Stimulated activated naive CD8-positive, alpha-beta T cell treated with anti-CD3 and anti-CD28 coated beads, Interleukin-15, Interleukin-2, amounts not matched to agents 100 U/mL and 50 U/mL, for 24 hours (primary cell): ENCODE results near the gene BUB1B.
"Not testable (repeated sequence)": the region's sequence is repeated elsewhere in the genome, so short reads cannot be mapped to it uniquely, and the experiment has no call there.

ENCODE experiments used
- ATAC-seq: fragments of 150-1000 bp; cut with Tn5 transposase; one replicate; pipeline ENCODE4 v1.10.0; 2021
- DNase-seq: peaks from one replicate; pipeline ENCODE4 v3.0.0; 2021

BUB1B gene, protein sequence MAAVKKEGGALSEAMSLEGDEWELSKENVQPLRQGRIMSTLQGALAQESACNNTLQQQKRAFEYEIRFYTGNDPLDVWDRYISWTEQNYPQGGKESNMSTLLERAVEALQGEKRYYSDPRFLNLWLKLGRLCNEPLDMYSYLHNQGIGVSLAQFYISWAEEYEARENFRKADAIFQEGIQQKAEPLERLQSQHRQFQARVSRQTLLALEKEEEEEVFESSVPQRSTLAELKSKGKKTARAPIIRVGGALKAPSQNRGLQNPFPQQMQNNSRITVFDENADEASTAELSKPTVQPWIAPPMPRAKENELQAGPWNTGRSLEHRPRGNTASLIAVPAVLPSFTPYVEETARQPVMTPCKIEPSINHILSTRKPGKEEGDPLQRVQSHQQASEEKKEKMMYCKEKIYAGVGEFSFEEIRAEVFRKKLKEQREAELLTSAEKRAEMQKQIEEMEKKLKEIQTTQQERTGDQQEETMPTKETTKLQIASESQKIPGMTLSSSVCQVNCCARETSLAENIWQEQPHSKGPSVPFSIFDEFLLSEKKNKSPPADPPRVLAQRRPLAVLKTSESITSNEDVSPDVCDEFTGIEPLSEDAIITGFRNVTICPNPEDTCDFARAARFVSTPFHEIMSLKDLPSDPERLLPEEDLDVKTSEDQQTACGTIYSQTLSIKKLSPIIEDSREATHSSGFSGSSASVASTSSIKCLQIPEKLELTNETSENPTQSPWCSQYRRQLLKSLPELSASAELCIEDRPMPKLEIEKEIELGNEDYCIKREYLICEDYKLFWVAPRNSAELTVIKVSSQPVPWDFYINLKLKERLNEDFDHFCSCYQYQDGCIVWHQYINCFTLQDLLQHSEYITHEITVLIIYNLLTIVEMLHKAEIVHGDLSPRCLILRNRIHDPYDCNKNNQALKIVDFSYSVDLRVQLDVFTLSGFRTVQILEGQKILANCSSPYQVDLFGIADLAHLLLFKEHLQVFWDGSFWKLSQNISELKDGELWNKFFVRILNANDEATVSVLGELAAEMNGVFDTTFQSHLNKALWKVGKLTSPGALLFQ

DNA sequence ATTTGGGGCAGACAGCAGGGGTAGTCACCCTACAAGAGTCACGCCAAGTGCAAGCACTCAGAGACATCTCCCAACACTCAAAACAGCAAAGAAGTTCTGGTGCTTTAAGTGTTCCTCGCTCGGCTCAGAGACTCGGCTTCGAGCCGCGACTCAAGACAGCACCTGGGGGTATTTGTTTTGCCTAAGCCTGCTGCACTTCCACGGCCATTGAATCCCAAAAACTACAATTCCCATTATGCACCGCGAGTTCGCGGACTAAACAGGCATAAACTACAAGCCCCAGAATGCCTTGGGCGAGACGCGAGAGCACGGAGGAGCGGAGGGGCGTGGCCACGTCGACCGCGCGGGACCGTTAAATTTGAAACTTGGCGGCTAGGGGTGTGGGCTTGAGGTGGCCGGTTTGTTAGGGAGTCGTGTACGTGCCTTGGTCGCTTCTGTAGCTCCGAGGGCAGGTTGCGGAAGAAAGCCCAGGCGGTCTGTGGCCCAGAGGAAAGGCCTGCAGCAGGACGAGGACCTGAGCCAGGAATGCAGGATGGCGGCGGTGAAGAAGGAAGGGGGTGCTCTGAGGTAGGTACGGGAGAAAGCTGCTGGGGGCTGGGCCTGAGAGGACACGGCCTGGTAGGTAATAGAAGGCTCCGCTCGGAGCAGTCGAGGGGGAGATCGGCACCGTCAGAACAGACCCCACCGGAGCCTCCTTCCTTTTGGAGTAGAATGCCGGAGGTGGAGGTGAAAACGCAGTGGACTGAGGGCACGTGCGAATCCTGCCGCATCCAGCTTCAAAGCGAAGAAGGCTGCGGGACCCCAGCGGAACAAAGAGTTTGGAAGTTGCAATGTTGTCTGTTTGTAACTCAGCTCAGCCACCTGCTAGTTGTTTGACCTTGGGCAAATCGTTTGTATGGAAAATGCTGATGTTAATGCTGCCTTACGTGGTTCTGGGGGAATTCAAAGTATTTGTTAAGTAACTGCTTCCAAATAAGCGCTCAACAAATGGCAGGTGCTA lies at the start of gene BUB1B:
Gene BUB1B, plus strand, starts transcription at position 381 of the 1,000 bp plus-strand sequence. Its CDS starts 152 bp downstream, at position 533.
- ATAC-seq (peak; percentile 96), DNase-seq (peak; percentile 93)

DNA sequence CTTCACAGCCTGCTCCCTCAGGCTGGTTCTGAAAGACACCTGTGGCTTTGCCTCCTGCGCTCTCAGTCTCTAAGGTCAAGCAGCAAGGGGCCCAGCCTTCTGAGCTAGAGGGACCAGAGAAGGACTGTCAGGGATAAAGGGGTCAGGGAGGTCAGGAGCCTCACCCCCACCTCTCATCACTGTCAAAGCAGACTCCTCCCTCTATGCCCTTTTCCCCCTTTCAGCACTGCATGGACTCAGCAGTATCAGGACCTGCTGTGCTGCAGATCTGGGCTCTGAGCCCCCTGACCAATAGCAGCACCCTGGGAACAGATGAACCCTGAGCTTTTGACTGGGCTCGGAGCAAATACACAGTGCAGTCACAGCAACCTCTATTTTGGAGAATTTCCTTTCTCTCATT lies 49.0 kb upstream of the BUB1B start:
- DNase-seq (no peak), ATAC-seq (no peak)

- ATAC-seq: no peak
- DNase-seq: no peak
Observed at GRCh38 chr15:40112789-40113188, 48.1 kb upstream of the BUB1B start.

GRCh38 chr15:40114218-40114617 lies 46.7 kb upstream of the BUB1B start:
- ATAC-seq: no peak
- no peak for DNase-seq

- not testable (repeated sequence) for DNase-seq, ATAC-seq
Observed at GRCh38 chr15:40115106-40115505, 45.8 kb upstream of the BUB1B start.

GRCh38 chr15:40115670-40116093 lies 45.2 kb upstream of the BUB1B start:
- peak; percentile 63 for DNase-seq
- peak; percentile 85 for ATAC-seq

DNA sequence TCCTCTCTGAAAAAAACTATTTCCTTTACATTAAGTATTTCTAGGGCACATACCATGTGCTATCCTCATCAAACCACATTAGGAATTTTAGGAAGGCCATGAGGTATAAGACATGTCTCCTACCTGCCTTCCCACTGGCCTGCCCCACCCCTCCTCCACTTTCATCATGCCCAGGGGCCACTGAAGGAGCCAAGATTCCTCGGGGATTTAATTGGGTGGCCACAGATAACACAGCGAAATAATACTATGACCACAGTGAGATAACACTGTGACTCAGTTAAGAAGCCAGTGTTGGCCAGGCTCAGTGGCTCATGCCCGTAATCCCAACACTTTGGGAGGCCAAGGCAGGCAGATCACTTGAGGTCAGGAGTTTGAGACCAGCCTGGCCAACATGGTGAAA lies 42.4 kb upstream of the BUB1B start:
- DNase-seq (no peak), ATAC-seq (no peak)

GRCh38 chr15:40121911-40122638 lies 38.8 kb upstream of the BUB1B start:
- DNase-seq (no peak), ATAC-seq (no peak)

- ATAC-seq, DNase-seq: not testable (repeated sequence)
Observed at GRCh38 chr15:40122989-40123388, 37.9 kb upstream of the BUB1B start.

GRCh38 chr15:40123863-40124262 lies 37.0 kb upstream of the BUB1B start:
- not testable (repeated sequence) for ATAC-seq, DNase-seq

DNA sequence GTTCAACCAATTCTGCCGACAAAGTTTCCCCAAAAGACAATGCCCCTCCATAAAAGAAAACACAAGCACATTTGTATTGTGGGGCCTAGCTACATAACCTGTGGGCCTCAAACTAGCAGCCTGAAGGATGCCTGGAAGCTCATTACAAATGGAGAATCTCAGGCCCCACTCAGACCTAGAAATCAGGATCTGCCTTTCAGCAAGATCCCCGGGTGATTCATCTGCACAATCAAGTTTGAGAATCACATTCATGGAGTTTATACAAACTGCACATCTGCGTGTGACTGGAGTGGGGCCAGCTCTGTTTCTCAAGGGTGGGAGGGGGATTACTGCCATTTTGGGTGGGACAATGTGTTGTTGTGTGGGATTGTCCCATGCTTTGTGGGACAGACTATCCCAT lies 36.5 kb upstream of the BUB1B start:
- ATAC-seq, DNase-seq: not testable (repeated sequence)

DNA sequence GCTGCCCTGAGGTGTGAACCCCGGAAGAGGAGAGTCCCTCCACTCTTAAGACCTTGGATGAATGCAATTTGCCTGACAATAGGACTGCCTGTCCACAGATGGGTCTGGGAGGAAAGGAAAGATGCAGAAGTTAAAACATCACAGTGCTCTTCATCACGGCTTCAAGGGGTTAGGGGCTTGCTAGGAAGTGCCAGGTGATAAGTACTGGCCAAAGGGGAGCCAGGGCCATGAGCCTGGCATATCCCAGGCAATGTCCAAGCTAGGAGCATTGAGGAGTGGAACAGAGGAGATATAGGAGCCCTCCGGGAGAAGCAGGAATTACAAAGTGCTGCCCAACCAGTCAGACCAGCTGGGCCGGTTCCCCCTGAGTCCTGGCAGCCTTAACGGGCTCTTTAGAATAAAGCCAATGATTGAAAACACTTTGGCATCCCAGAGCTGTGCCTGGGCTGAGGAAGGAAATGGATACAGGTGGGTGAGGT lies 36.0 kb upstream of the BUB1B start:
- ATAC-seq, DNase-seq: not testable (repeated sequence)

GRCh38 chr15:40125950-40126349 lies 34.9 kb upstream of the BUB1B start:
- DNase-seq (no peak), ATAC-seq (no peak)

DNA sequence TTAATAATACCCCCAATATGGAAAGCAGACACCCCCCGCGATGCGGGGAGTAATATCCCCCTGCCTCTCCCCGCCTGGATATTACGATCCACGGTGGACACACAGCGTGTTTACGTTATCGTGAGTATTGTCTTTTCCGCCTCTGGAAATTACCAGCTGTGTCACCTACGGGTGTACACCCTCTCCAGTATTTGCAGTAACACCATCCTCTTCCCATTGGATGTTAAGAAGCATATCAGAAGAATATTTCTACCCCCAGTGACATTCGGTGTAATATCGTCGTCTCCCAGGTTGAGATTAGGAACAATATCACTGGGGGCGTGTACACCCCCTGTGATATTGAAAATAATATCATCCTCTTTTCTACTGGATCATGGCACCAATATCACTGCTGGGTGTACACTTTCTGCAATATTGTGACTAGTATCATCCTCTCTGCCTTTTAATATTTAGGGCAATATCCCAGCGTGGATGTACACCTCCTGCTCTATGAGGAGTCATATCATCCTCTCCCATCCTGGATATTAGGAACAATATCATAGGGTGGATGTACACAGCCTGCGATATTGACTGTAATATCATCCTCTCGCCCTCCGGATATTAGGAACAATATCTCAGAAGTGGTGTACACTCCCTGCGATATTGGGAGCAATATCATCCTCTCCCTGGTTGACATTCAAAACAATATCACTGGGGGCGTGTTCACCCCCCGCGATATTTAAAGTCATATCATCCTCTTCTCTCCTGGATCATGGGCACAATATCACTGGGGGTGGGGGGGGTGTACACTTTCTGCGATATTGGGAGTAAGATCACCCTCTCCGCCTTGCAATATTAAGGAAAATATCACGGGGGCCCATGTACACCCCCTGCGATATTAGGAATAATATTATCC lies 31.9 kb upstream of the BUB1B start:
- ATAC-seq: no peak

GRCh38 chr15:40130118-40130517 lies 30.8 kb upstream of the BUB1B start:
- DNase-seq (no peak), ATAC-seq (no peak)

More for the DNA sequence above, 31.9 kb upstream of the BUB1B start:
- DNase-seq: no peak

DNA sequence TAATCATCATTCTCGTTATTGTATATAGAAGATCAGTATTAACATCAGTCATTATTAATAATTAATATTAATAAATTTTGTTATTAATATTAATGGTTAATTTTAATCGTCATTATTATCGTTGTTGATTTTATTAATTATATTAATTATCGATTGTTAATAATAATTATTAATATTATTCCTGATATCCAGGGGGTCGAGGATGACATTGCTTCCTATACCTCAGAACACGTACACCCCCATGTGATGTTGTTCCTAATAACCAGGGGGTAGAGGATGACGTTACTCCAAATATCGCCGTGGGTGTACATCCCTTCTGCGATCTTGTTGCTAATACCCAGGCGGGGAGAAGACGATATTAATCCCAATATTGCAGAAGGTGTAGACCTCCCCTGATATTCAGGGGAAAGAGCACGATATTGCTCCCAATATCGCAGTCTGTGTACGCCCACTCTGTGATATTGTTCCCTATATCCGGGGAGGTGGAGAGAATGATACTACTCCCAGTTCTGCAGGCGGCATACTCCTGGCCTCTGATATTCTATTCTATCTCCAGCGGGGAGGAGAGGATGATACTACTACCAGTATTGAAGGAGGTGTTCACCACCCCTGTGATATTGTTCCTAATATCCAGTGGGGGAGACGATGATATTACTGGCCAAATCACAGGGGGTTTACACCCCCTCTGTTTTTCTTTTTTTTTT lies 29.9 kb upstream of the BUB1B start:
- peak; percentile 25 for ATAC-seq
- DNase-seq: no peak

- ATAC-seq: no peak
- DNase-seq: no peak
Observed at GRCh38 chr15:40133544-40133943, 27.3 kb upstream of the BUB1B start.

DNA sequence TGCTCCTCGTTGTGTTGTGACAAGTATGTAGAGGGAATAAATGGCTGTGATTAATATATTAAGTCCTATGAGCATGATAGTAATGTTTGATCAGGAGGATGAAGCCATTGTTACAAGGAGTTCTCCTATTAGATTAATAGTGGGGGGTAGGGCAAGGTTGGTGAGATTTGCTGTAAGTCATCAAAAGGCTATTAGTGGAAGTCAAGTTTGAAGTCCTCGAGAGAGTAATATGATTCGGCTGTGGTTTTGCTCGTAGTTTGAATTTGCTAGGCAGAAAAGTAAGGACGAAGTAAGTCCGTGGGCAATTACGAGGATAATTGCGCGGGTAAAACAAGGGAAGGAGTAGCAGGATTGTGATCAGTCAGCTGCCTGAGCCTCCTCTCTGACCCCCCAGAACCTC lies 26.0 kb upstream of the BUB1B start:
- ATAC-seq (no peak), DNase-seq (no peak)
